HepG2 (cell line): ENCODE measurements around the gene BRD2. TPM values are rescaled to one million over a fixed set of nuclear protein-coding genes. Genes with fewer than 3 reads are reported as not detected.

ENCODE experiments used
- ARID2 ChIP-seq: sonication (generic); formaldehyde crosslinking; IDR thresholded peaks from 2 replicates; pipeline ENCODE4 v1.8.1; 2022; ENCODE audit warnings: mild to moderate bottlenecking, missing genetic modification reagents, borderline replicate concordance
- ARNT2 ChIP-seq: sonication (generic); formaldehyde crosslinking; IDR thresholded peaks from 2 replicates; pipeline ENCODE4 v1.8.0; 2022; ENCODE audit warnings: mild to moderate bottlenecking, low read depth, missing genetic modification reagents, moderate library complexity
- BATF2 ChIP-seq: sonication (generic); formaldehyde crosslinking; IDR thresholded peaks from 2 replicates; pipeline ENCODE4 v1.8.0; 2022; ENCODE audit warnings: mild to moderate bottlenecking, missing genetic modification reagents, moderate library complexity
- CHD2 ChIP-seq: IDR thresholded peaks from 2 replicates; pipeline ENCODE4 v1.6.1; 2011; ENCODE audit warnings: low read depth, low read length, improper control_type of control experiment
- HMGA1 ChIP-seq: sonication (generic); formaldehyde crosslinking; conservative IDR thresholded peaks from 2 replicates; pipeline ENCODE4 v1.4.0; 2020; ENCODE audit warnings: missing genetic modification reagents
- KDM3A ChIP-seq: IDR thresholded peaks from 2 replicates; pipeline ENCODE4 v1.6.1; 2018; ENCODE audit warnings: low read depth, missing compliant biosample characterization
- KMT2A ChIP-seq: sonication (generic); formaldehyde crosslinking; IDR thresholded peaks from 2 replicates; pipeline ENCODE4 v1.4.0; 2020; ENCODE audit warnings: missing genetic modification reagents
- LCORL ChIP-seq, 2 experiments: fragments of 450-650 bp in 1 of 2; sonication (generic) in 1 of 2; formaldehyde crosslinking in 1 of 2; IDR thresholded peaks; 2 replicates each; pipeline versions ENCODE4 v1.5.0 to v1.6.1; 2017 to 2020; ENCODE audit warnings: antibody characterized with exemption in 1 of 2, missing genetic modification reagents in 1 of 2
- MATR3 ChIP-seq: sonication (generic); formaldehyde crosslinking; IDR thresholded peaks from 2 replicates; pipeline ENCODE4 v1.4.0; 2020; ENCODE audit warnings: missing genetic modification reagents
- NFIB ChIP-seq: sonication (generic); formaldehyde crosslinking; IDR thresholded peaks from 2 replicates; pipeline ENCODE4 v1.9.0; 2021; ENCODE audit warnings: missing genetic modification reagents, mild to moderate bottlenecking, borderline replicate concordance
- REPIN1 ChIP-seq: sonication (generic); formaldehyde crosslinking; IDR thresholded peaks from 2 replicates; pipeline ENCODE4 v1.8.0; 2022; ENCODE audit warnings: missing genetic modification reagents, low read depth, mild to moderate bottlenecking, borderline replicate concordance
- RFXANK ChIP-seq: IDR thresholded peaks from 2 replicates; pipeline ENCODE4 v1.6.1; 2016
- SRSF1 ChIP-seq: fragments of 200-400 bp; formaldehyde crosslinking; optimal IDR thresholded peaks from 2 replicates; pipeline ENCODE3; 2017; ENCODE audit warnings: mild to moderate bottlenecking, low read depth, low read length, moderate library complexity
- TFAP4 ChIP-seq: sonication (generic); IDR thresholded peaks from 2 replicates; pipeline ENCODE4 v1.6.1; 2016; ENCODE audit warnings: low read depth, borderline replicate concordance
- TSC22D2 ChIP-seq: sonication (generic); formaldehyde crosslinking; IDR thresholded peaks from 2 replicates; pipeline ENCODE4 v1.5.1; 2020; ENCODE audit warnings: missing genetic modification reagents, mild to moderate bottlenecking, borderline replicate concordance
- YEATS4 ChIP-seq: sonication (generic); formaldehyde crosslinking; IDR thresholded peaks from 2 replicates; pipeline ENCODE4 v1.4.0; 2020; ENCODE audit warnings: missing genetic modification reagents, borderline replicate concordance
- ZNF234 ChIP-seq: sonication (generic); formaldehyde crosslinking; conservative IDR thresholded peaks from 2 replicates; pipeline ENCODE4 v1.5.1; 2020; ENCODE audit warnings: mild to moderate bottlenecking, missing genetic modification reagents
- ZNF318 ChIP-seq: sonication (generic); formaldehyde crosslinking; IDR thresholded peaks from 2 replicates; pipeline ENCODE4 v1.4.0; 2020; ENCODE audit warnings: mild to moderate bottlenecking, missing genetic modification reagents
- ZNF616 ChIP-seq: sonication (generic); formaldehyde crosslinking; IDR thresholded peaks from 2 replicates; pipeline ENCODE4 v1.5.0; 2020; ENCODE audit warnings: low read depth, mild to moderate bottlenecking, missing genetic modification reagents
- ZNF629 ChIP-seq: sonication (generic); formaldehyde crosslinking; conservative IDR thresholded peaks from 2 replicates; pipeline ENCODE4 v1.5.0; 2020; ENCODE audit warnings: missing genetic modification reagents
- polyA plus RNA-seq, 8 experiments: library from polyadenylated mRNA; depleted of rRNA in 3 of 8; stranded (reverse) in 7 of 8; unstranded in 1 of 8; fragments of >200 nt; fragmentation: Illumina TruSeq in 4 of 8; extraction: Trizol in 4 of 8; gene quantifications; 2 replicates each; pipeline versions ENCODE4 v1.2.1 to v1.2.3, GENCODE V29; 2011 to 2016; ENCODE audit warnings: low read depth in 4 of 8, missing spikeins in 1 of 8, mixed read lengths in 1 of 8; ENCODE audit not compliant: insufficient read depth in 1 of 8
- total RNA-seq, 5 experiments: library from RNA; depleted of rRNA; stranded (reverse); fragments of >200 nt; fragmentation: Illumina TruSeq; extraction: Trizol; gene quantifications; 2 replicates each; pipeline ENCODE4 v1.2.3, GENCODE V29; 2016; ENCODE audit warnings: low read depth in 1 of 5

BRD2 gene
- total and polyA plus RNA-seq, 2 of the 13 experiments (the other 11 are each of a cell fraction or from before 2014, with no cell fraction given), result 143 to 202 TPM

GRCh38 chr6:32968093-32968866 is at the start of gene BRD2 (continued):
- TF ChIP-seq ZNF318 (CRISPR knock-in tag) (peak; percentile 66; the same call in 1 of the 2 replicates), HMGA1 (CRISPR knock-in tag) (no peak), TFAP4 (no peak; the same call in 1 of the 2 replicates), LCORL (IDR thresholded peaks at IDR 0.05) (no peak), LCORL (CRISPR knock-in tag; IDR thresholded peaks at IDR 0.05) (peak; percentile 81; the same call in 1 of the 2 replicates), ARID2 (CRISPR knock-in tag) (peak; percentile 94), ARNT2 (CRISPR knock-in tag) (peak; percentile 99), YEATS4 (peak; percentile 98), NFIB (CRISPR knock-in tag) (no peak), KDM3A (CRISPR knock-in tag) (peak; percentile 96), SRSF1 (no peak), CHD2 (peak; percentile 48; the same call in 1 of the 2 replicates), BATF2 (CRISPR knock-in tag) (peak; percentile 92; the same call in 1 of the 2 replicates), REPIN1 (CRISPR knock-in tag) (peak; percentile 96), ZNF629 (CRISPR knock-in tag) (0 out of 2 replicates have a peak, but pooled peaks have one; percentile 35), MATR3 (no peak), KMT2A (CRISPR knock-in tag) (peak; percentile 66; the same call in 1 of the 2 replicates), ZNF234 (CRISPR knock-in tag) (0 out of 2 replicates have a peak, but pooled peaks have one; percentile 75), RFXANK (CRISPR knock-in tag) (no peak), ZNF616 (CRISPR knock-in tag) (peak; percentile 93), TSC22D2 (CRISPR knock-in tag) (peak; percentile 96)
